ENCODE measurements around the gene MFAP4.

Gene MFAP4

DNA sequence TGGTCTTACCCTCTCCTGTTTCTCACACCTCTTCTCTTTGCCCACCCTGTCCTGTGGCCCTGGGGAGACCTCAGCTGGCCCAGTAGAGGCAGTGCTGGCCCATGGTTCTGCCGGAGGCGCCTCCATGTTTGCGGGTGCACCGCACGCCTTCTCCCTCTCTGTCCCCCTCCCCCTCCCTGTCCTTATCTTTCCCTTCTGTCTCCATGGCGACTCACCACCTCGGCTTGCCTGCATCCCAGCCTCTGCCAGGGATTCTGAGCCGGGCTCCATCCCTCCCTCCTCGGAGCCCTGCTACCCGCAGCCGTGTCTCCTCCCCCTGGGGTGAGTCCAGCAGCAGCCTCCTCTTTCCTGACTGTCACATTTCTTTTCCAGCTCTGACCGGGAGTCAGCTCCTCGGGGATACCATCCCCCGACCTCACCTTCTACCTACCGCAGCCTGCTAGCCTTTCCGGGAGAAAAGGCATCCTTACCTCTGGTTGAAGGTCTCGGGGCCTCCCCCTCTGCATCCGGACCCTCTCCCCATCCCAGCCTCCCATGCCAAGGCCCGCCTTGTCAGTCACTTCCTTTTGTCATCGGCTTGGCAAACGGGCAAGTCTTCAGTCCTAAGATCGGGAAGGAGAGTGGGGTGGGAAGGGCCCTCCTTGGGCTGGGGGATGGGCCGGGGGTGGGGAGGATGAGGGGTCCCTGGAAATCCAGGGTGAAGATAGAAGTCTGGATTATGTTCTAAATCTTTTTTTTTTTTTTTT is 24.1 kb upstream of the MFAP4 start, which contains the start of gene RNF112:
RNF112 (plus strand) TSS at position 358 of the 746 bp plus-strand sequence; CDS start at position 535, 177 bp downstream.
- no peak for DNase-seq (ENCODE audit: low read depth in 2 of 2, low spot score in 1 of 2)

DNA sequence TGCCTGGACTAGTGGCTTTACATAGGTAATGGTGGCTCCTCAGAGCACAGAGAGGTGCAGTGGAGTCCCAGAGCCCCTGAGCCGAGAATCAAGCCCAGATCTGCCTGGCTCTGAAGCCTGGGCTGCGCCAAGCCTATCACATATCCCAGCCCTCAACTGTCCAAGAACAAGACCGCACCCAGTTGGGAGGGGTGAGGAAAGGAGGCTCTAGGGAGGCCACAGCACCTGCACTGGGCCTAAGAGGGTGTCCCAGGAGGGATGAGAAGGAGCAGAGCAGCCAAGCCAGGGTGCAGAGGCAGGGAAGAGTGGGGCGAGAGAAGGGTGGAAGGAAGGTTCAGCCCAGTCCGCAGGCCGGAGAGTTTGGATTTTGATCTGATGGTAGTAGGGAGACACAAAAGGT is 23.1 kb upstream of the MFAP4 start:
- no peak for DNase-seq (ENCODE audit: low read depth in 2 of 2, low spot score in 1 of 2)

DNA sequence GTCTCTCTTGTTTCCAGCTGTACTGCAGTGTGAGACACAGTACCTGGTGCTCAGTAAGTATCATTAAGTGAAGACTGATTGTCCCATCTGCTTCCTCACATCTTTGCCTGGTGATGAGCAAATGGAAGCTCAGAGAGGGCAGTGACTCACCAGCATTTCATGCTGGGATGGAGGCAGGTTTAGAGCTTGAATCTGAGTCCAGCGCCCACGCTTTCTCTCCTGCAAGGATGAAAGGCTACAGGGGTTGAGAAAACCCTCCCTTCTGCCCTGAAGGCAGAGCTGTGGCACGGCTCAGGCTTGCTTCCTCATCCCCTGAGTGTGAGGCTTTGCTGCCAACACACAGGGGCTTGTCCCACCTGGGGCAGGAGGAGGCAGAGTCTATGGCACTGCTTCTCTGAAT is 22.5 kb upstream of the MFAP4 start:
- DNase-seq (ENCODE audit: low read depth in 2 of 2, low spot score in 1 of 2): no peak

DNA sequence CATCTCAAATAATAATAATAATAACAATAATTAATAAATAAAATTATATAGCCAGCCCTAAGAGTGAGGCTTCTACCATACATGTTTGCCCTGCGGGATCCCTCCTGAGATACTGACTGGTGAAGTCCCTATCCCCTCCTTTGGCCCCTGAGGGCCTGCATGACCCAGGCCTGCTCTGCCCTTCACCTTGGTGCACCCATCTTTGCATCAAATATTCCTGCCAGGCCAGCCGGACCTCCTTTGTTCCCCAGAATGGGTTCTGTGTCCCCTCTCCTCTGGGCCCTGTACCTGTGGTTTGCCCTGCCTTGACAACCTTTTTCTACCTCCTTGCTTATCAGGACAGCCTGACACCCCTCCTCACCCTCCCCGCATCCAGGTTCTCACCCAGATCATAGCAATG is 22.1 kb upstream of the MFAP4 start:
- DNase-seq (ENCODE audit: low read depth in 2 of 2, low spot score in 1 of 2): no peak

DNA sequence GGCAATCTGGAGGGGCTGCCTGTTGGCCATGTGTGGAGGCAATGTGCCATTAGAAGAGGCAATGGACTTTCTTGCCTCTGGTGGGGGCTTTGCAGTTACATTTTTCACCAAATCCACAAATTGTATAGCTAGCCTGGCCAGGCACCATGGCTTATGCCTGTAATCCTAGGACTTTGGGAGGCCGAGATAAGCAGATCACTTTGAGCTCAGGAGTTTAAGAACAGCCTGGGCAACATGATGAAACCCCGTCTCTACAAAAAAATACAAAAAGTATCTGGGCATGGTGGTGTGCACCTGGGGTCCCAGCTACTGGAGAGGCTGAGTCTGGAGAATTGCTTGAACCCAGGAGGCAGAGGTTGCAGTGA is 21.3 kb upstream of the MFAP4 start:
- no peak for DNase-seq (ENCODE audit: low read depth in 2 of 2, low spot score in 1 of 2)

DNA sequence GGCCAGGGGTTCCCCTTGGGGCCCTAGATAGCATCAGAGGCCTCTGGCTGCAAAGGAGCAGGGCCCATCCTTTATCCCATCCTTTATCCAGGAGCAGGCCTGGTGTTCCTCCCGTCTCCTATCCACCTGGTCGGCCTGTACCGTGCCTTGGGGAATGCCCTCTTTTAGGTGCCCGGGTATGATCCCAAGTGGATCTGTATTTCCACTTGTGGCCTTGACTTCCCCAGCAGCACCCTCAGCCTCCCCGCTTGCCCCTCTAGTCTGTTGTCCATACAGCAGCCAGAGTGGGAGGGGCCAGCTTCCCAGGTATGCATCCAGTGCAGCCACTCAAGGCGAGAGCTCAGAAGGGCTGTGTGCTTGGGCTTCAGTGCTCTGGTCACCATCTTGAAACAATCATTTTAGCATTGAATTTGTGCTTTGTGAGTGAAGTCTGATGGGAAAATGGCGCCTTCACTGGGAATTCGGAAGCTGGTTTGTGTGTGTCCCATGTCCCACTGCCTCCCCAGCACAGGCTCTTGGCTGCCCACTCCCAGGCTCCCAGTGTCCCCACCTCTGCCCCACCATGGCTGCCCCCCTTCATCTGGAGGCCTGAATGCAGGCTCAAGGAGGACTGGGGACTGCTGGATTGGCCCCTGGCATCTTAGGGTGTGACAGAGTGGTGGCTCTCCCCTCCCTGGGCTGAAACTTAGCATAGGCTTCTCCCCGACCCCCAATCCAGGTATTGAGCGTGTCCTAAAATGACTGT is 20.8 kb upstream of the MFAP4 start:
- DNase-seq (ENCODE audit: low read depth in 2 of 2, low spot score in 1 of 2): no peak

DNA sequence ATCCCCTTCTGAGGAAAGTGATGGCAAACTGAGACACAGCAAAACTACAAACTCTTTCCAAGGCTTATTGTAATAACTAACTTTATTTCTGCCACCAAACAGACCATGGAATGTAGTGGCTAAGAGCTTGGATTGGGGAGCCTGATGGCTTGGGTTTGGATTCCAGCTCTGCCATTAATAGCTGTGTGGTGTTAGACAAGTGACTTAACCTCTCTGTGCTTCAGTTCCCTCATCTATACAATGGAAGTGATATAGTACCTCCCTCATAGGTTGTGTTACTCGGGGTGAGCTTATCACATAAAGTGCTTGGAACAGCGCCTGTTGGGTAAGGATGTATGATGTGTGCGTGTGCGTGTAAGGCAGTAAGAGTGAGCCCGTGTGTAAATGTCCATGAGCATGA is 18.1 kb upstream of the MFAP4 start:
- DNase-seq (ENCODE audit: low read depth in 2 of 2, low spot score in 1 of 2): no peak

DNA sequence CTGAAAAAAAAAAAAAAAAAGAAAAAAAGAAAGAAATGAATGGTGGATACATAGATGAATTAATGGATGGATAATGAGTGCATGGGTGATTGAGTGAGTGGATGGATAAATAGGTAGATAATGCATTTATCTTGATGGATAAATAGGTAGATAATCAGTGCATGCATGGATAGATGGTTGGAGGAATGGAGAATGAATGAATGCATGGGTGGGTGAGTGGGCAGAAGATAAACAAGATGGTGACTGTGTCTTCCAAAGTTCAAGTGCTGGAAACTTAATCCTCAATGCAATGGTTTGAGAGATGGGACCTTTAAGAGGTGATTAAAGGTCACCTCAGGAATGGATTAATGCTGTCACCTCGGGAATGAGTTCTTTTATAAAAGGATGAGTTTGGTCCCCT is 17.3 kb upstream of the MFAP4 start:
- no peak for DNase-seq (ENCODE audit: low read depth in 2 of 2, low spot score in 1 of 2)

DNA sequence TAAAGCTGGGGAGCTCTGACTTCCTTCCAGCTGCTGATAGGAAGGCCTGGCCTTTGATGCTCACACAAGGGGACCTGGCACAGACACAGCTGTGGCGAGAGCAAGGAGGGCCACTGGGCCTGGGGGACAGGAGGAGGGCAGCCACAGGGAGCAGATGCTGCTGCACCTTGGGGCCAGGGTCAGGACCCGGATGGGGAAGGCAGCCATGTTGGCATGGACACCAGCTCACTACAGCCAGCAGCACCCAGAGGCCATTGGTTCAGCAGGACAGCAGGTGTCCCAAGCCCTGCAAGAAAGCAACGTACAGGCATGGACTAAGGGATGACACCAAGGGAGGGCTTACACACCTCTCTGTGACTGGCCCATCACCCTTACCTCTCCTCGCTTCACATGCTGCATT is 16.0 kb upstream of the MFAP4 start:
- no peak for DNase-seq (ENCODE audit: low read depth in 2 of 2, low spot score in 1 of 2)

DNA sequence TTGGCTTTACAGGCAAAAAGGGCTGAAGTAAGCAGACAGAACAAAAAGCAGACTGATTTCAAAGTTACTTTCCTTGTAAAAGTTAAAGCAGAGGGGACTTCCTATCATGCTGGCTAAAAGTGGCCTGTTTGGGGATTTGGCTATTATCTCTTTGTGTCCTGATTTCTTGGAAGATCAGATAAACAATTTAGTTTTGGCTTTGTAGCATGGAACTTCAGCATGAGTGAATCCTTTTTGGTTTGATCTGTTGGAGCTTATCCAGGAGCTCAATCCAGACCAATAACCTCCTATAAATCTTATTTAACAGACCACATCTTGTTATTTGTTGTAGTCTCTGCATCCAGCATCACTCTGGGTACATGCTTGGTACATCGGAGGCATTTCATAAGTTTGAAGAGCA is 15.2 kb upstream of the MFAP4 start:
- DNase-seq (ENCODE audit: low read depth in 2 of 2, low spot score in 1 of 2): no peak

DNA sequence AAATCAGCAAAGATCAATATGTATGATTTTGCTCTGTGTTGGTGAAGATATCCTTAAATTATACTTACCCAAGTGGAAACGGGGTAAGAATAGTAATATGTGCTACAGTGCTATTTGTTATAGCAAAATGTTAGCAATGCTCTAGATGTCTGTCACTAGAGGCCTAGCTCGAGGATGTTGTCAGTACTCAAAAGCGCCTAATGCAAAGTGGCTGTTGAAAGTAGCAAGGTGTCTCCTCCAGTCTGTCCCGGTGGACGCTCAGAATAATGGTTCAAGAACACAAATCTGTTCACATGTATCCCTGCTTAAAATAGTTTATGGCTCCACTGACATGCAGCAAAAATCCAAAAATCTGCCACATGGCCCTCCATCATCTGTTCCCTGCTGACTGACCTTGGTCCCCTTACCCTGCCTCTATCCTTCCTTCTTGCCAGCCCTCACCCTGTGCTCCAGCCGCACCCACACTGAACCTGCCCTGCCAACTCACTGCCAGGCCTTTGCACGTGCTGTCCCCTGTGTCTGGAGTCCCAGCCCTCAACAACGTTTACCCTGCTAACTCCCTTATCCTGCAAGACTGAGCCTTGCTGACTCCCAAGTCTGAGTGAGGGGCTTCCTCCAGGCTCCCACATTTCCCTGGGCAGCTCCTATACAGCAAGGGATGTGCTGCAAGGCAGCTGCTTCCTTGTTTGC is 14.5 kb upstream of the MFAP4 start:
- no peak for DNase-seq (ENCODE audit: low read depth in 2 of 2, low spot score in 1 of 2)

DNA sequence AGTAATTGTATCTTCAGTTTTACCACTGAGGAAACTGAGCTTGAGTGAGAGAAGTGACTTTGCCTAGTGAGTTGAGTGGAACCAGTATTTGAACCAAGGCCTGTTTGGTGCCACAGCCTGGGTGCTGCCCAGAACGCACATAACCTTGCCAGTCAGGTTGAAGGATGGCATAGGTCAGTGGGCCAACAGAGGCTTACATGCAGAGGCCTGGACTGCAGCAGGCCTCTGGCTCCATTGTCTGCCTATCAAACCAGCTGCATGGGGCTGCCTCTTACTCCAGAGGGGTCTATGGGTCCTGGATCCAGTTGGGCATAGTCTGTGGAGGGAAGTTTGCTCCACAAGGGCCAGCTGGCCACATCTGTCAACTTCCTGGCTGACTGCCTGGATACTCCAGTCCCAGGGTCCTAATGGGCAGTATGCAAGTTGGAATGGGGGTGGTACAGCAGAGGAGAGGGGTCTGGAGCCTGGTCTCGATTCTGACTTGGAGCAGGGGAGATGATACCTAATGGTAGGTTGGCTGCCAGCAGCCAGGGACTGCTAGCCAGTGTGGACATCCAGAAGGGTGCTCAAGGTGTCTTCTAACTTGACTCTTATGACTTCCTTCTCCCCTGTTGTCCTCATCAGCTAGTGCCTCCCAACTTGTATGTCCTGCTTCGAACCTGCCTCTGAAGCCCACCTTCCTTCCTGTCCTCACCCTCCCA is 12.9 kb upstream of the MFAP4 start:
- no peak for DNase-seq (ENCODE audit: low read depth in 2 of 2, low spot score in 1 of 2)

DNA sequence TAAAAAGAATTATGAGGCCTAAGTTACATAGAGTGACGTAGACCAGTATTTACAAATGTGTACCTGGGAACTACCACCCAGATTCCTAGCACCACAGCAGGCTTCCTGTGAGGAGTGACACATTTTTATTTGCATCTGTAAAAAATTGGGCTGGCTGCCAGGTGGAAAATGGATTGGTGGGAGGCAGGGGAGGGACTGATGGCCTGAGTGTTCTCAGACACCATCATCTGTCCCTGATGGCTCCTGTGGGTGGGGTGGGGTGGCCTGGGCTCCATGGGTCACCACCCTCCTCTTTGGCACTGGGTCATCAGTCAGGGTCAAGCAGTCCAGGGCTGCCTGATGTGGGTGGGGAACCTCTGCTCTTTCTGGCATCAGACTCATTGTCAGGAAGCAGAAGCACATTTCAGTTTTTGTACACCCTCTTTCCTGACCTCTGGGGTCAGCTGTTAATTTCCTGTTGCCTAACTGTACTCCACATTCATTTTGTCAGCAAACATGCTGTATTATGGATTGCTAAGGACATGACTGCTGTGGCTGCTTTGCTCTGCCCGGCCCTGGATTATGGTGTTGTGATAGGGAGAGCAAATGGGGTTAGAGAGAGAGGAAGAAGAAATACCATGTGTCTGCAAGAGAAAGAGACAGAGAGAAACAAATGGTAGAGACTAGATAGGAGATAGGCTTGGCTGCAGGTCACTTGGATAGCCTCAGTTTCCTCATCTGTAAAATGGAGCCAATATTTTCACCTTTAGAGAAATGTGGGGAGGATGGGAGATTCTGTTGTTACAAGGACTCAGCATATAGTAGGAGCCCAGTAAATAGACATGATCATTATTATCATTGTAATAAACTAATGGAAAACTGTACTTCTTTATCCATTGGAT is 11.6 kb upstream of the MFAP4 start:
- no peak for DNase-seq (ENCODE audit: low read depth in 2 of 2, low spot score in 1 of 2)

DNA sequence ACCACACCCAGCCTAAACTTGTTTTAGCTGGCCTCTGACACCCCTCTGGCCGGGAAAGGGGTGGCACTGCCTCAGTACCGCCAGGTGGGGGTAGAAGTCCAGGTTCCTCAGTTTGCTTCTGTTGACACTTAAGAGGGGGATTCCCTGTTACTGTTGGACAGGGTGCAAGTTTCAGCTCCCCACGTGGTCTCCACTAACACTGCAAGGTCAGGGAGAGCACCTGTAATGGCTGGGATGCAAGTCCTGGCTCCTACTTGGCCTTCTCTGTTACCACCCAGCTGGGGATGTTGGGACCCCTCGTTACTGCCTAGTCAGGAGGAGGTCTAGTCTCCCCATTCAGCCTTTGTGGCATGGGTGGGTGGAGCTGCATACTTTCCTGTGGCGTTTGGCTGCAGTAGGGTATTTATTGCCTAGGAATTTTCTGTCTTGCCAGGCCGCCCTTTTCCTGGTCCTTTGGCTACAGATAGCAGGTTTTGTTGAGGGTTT is 10.6 kb upstream of the MFAP4 start:
- no peak for DNase-seq (ENCODE audit: low read depth in 2 of 2, low spot score in 1 of 2)

DNA sequence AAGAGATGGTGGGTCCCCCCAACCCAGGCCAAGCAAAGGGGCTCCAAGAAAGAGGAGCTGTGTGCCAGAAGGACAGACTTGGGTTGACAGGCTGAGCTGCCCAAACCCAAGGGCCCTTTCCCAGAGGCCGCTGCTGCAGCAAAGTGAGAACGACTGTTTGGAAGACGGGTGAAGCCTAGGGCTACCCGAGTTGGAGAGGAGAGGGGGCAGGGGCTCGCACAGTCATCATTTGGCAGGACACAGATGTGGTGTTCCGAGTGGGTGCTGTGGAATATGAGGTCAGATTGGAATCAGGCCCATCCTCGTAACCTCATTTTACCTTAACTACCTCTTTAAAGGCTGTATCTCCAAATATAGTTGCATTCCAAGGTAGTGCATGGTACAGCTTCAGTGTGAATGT is 5.3 kb upstream of the MFAP4 start:
- DNase-seq (ENCODE audit: low read depth in 2 of 2, low spot score in 1 of 2): no peak

DNA sequence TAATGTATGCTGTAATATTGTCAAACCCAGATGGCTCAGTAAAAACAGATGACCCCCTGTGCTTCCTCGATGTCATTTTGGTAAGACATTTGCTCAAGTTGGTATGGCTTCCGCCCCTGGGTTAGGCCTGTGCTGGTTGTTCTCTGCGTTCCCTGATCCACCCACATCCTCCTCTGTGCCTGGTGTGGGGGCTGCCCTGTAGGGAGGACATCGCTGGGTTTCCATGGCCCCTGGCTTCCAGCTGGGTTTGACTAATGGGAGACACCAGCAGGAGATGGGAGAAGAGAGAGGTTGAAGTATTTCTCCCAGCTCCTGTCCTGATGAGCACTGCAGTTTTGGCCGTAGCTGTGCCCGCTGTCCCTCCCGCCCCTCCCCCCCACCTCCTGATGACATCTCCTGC is 4.4 kb upstream of the MFAP4 start:
- no peak for DNase-seq (ENCODE audit: low read depth in 2 of 2, low spot score in 1 of 2)

DNA sequence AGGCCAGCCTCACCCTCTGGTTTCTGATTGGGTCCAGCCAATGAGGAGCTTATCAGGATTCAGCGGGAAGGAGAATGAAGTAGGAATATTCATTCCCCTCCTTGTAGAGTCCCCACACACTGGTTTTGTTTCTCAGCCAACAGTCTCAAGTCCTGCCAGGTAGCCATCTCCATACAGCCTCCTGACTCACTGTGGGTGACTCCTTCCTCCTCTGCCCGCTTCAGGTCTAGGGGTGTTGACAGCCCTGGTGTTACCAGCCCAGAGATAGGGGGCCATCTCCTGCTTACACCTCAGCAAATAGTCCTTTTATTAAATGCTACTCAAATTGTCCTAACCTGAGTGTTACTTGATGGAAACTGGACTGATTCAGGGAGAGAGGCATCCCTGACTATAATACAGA is 4.0 kb upstream of the MFAP4 start:
- no peak for DNase-seq (ENCODE audit: low read depth in 2 of 2, low spot score in 1 of 2)

DNA sequence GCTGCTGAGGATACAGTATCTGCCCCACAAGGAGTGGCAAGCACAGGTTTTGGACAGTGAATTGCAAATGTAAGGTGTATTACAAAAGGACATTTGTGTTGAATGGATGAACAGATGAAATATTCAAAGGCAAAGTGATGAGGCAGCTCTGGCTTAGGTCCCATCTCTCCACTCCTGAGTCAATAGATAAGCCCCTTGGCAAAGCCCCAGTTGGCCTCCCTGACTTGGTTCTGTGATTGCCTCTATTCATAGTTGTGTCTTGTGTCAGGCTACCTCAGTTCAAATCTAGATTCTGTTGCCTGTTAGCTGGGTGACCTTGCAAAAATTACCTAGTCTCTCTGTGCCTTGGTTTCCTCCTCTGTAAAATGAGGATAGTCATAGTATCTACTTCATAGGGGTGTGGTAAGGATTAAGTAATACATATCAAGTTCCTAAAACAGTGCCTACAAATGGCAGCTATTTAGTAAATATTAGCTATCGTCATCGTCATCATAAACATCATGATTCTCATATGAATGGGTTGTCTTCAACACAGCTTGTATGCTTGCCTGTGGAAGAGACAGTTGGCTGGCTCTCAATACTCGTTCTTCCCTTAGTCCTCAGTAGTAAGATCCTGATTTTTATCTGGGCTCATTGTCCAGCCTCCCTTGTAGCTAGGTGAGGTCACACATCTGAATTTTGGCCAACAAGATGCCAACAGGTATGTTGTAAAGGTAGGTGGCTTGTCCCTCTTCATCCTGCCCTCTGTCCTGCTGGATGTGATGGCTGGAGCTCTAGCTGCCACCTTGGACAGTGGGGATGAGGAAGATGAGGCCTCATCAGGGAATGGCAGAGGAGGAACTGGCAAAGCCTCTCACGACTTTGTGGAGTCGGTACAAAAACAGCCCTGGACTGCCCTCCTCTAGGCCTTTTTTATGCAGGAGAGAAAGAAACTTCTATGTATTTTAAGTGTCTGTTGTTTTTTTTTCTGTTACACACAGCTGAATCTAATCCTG is 2.1 kb upstream of the MFAP4 start:
- DNase-seq (ENCODE audit: low read depth in 2 of 2, low spot score in 1 of 2): no peak

DNA sequence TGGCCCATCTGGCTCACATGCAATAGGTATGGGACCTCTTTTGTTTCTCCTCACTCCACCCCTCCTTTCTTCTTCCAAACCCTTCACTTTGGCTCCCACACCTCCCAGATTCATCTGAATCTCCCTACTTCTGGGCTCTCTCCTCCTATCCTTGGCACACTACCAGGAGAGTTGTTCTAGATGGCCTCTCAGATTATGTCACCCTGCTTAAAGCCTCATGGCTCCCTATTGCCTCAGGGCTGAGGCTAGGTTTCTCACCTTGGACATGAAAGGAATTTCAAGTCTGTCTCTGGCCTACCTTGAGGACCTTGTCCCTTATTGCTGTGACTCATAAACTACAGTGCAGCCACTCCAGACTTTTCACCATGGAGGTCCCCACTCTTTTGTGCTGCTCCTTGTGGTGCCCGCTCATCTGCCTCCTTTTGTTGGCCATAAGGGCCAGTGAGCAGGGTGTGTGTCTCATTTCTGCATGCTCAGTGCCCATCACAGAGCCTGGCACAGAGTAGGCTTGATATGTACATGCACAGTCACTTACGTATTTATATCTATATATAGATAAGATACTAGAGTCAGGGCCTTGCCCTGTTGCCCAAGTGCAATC is 1.0 kb upstream of the MFAP4 start:
- no peak for DNase-seq (ENCODE audit: low read depth in 2 of 2, low spot score in 1 of 2)

All from stimulated activated CD8-positive, alpha-beta memory T cell treated with anti-CD3 and anti-CD28 coated beads, Interleukin-4, amount 100 ng/mL, for 4 hours (primary cell).